Endothelial cell of umbilical vein (primary cell): ENCODE results near the gene PLXNA4. TPM values are rescaled to one million over a fixed set of nuclear protein-coding genes. Genes with fewer than 3 reads are reported as not detected.

ENCODE experiments used
- BruUV-seq: library from RNA; stranded (reverse); fragments of 400-500 nt; replicated peaks from 2 replicates; lab custom pipeline; 2021; lab: Mats Ljungman, UMichigan
- CTCF ChIA-PET: fragments of 300-600, 350-600 bp; sonication (Branson Sonifier 250); formaldehyde crosslinking; loops from one replicate; lab custom pipeline; 2021; ENCODE audit warnings: antibody characterized with exemption, inconsistent platforms; lab: Charles Lee
- POLR2A ChIA-PET: fragments of 300-600, 350-600 bp; sonication (Branson Sonifier 250); formaldehyde crosslinking; loops from one replicate; lab custom pipeline; 2021; ENCODE audit warnings: antibody characterized with exemption, inconsistent platforms; lab: Charles Lee
- DNase-seq: peaks from one replicate; pipeline ENCODE4 v3.0.0-alpha.2; 2011; ENCODE audit warnings: low read depth, low spot score
- FAIRE-seq: peaks from 2 replicates; lab custom pipeline; 2011; peaks lifted over from hg19 to GRCh38; lab: Jason Lieb, UNC
- H2AFZ ChIP-seq: 2 replicates; pipeline ENCODE4 v1.6.0; 2012; ENCODE audit warnings: low read depth, low read length, control low read depth, inconsistent platforms
- H3K27ac ChIP-seq: 2 replicates; pipeline ENCODE4 v1.5.1; 2011; ENCODE audit warnings: low read depth, mild to moderate bottlenecking, control low read depth, low read length, moderate library complexity; ENCODE audit not compliant: insufficient read depth
- H3K27me3 ChIP-seq, 2 experiments: 2 replicates each; pipeline versions ENCODE4 v1.6.0 to v1.6.1; 2011; ENCODE audit warnings: low read length in 2 of 2, mixed read lengths in 1 of 2; ENCODE audit not compliant: control insufficient read depth in 2 of 2, insufficient read depth in 2 of 2
- H3K36me3 ChIP-seq, 2 experiments: 2 replicates in 1 of 2; 3 replicates in 1 of 2; pipeline ENCODE4 v1.5.1; 2011; ENCODE audit warnings: low read length in 2 of 2, mild to moderate bottlenecking in 1 of 2, moderate library complexity in 1 of 2; ENCODE audit not compliant: control insufficient read depth in 2 of 2, insufficient read depth in 2 of 2; ENCODE audit errors: extremely low read depth in 1 of 2
- H3K4me1 ChIP-seq: 3 replicates; pipeline ENCODE4 v1.5.1; 2011; ENCODE audit warnings: mild to moderate bottlenecking, low read length; ENCODE audit not compliant: control insufficient read depth, insufficient read depth; ENCODE audit errors: extremely low read depth
- H3K4me2 ChIP-seq: 2 replicates; pipeline ENCODE4 v1.6.1; 2011; ENCODE audit warnings: low read length, control low read depth, mixed read lengths; ENCODE audit not compliant: insufficient read depth
- H3K4me3 ChIP-seq, 3 experiments: fragments of 200-600 bp in 1 of 3; sonication (generic), shearing (Covaris generic) in 1 of 3; replicated peaks in 1 of 3; 2 replicates each; pipeline ENCODE4 v1.5.1; 2011 to 2016; ENCODE audit warnings: control low read depth in 3 of 3, low read length in 3 of 3, mild to moderate bottlenecking in 2 of 3, inconsistent platforms in 1 of 3, low read depth in 1 of 3, moderate library complexity in 1 of 3; ENCODE audit not compliant: insufficient read depth in 1 of 3
- H3K79me2 ChIP-seq: 2 replicates; pipeline ENCODE4 v1.6.0; 2012; ENCODE audit warnings: low read length, inconsistent platforms; ENCODE audit not compliant: control insufficient read depth, insufficient read depth
- H3K9ac ChIP-seq: replicated peaks from 2 replicates; pipeline ENCODE3; 2011; ENCODE audit warnings: low read length, control low read depth; ENCODE audit not compliant: insufficient read depth; ENCODE audit errors: extremely low read depth
- H3K9me1 ChIP-seq: replicated peaks from 3 replicates; pipeline ENCODE4 v1.6.0; 2011; ENCODE audit warnings: mild to moderate bottlenecking, low read length; ENCODE audit not compliant: control insufficient read depth, insufficient read depth; ENCODE audit errors: extremely low read depth
- H3K9me3 ChIP-seq: replicated peaks from 2 replicates; pipeline ENCODE4 v1.5.1; 2012; ENCODE audit warnings: low read length, inconsistent platforms; ENCODE audit not compliant: control insufficient read depth, insufficient read depth
- H4K20me1 ChIP-seq: replicated peaks from 2 replicates; pipeline ENCODE3; 2011; ENCODE audit warnings: mild to moderate bottlenecking, low read length; ENCODE audit not compliant: control insufficient read depth, insufficient read depth; ENCODE audit errors: extremely low read depth
- EZH2 ChIP-seq: IDR thresholded peaks from 2 replicates; pipeline ENCODE4 v1.6.1; 2012; ENCODE audit warnings: borderline replicate concordance, low read depth, mild to moderate bottlenecking, moderate library complexity, low read length, inconsistent platforms; ENCODE audit not compliant: severe bottlenecking
- FOS ChIP-seq: IDR thresholded peaks from 2 replicates; pipeline ENCODE4 v1.6.1; 2011; ENCODE audit warnings: mild to moderate bottlenecking, low read length, moderate library complexity, borderline replicate concordance; ENCODE audit not compliant: insufficient read depth
- GATA2 ChIP-seq: IDR thresholded peaks from 2 replicates; pipeline ENCODE4 v1.7.0; 2011; ENCODE audit warnings: low read depth, mild to moderate bottlenecking, moderate library complexity, mixed read lengths, low read length; ENCODE audit not compliant: insufficient read length, insufficient read depth
- JUN ChIP-seq: IDR thresholded peaks from 2 replicates; pipeline ENCODE4 v1.6.1; 2011; ENCODE audit warnings: borderline replicate concordance, low read depth; ENCODE audit not compliant: insufficient read length, insufficient read depth
- MYC ChIP-seq: IDR thresholded peaks from one replicate; pipeline ENCODE4 v1.6.1; 2011; ENCODE audit warnings: mild to moderate bottlenecking, low read depth, low read length
- POLR2A ChIP-seq: IDR thresholded peaks from 2 replicates; pipeline ENCODE4 v1.6.1; 2012; ENCODE audit warnings: low read depth, mild to moderate bottlenecking, control low read depth, low read length
- POLR2AphosphoS5 ChIP-seq: IDR thresholded peaks from 2 replicates; pipeline ENCODE4 v1.6.1; 2012; ENCODE audit warnings: low read depth, mild to moderate bottlenecking, control low read depth, low read length, moderate library complexity; ENCODE audit not compliant: insufficient read depth
- dilution Hi-C: fragments of 300-500 bp; cut with MboI; formaldehyde crosslinking; loops from one replicate; pipeline ENCODE4 v1.15.0; 2019; ENCODE audit warnings: low sequenced_read_pairs; ENCODE audit not compliant: extremely low pct_ligation_motif_present
- intact Hi-C: fragments of 100-400 bp; cut with micrococcal nuclease; formaldehyde crosslinking; loops from one replicate; pipeline ENCODE4 v1.10.0; 2022
- polyA plus RNA-seq, 4 experiments: library from polyadenylated mRNA; depleted of rRNA in 3 of 4; stranded (reverse) in 3 of 4; unstranded in 1 of 4; fragments of >200 nt; gene quantifications; 2 replicates each; pipeline versions ENCODE4 v1.2.1 to v1.2.3, GENCODE V29; 2011 to 2012; ENCODE audit warnings: missing spikeins in 1 of 4
- total RNA-seq: library from RNA; stranded (reverse); gene quantifications from 2 replicates; pipeline ENCODE4 v1.2.3, GENCODE V29; 2021
- TF ChIP-seq, protein P1 (sequence below): IDR thresholded peaks from 2 replicates; pipeline ENCODE4 v1.6.1; 2011; ENCODE audit not compliant: insufficient read depth, insufficient read length
- TF ChIP-seq, protein P2 (sequence below), 2 donors: IDR thresholded peaks; 1 replicate in 1 of 2; 2 replicates in 1 of 2; pipeline ENCODE4 v1.5.1; 2011; ENCODE audit warnings: low read length in 2 of 2, mild to moderate bottlenecking in 2 of 2, moderate library complexity in 2 of 2, control low read depth in 1 of 2, inconsistent platforms in 1 of 2, low read depth in 1 of 2; ENCODE audit not compliant: insufficient read depth in 1 of 2; ENCODE audit errors: extremely low read depth in 1 of 2

The PLXNA4 gene
- total and polyA plus RNA-seq, 2 donors (not counting 3 experiments of a cell fraction or from before 2014, with no cell fraction given): 12.1 to 20.4 TPM

DNA sequence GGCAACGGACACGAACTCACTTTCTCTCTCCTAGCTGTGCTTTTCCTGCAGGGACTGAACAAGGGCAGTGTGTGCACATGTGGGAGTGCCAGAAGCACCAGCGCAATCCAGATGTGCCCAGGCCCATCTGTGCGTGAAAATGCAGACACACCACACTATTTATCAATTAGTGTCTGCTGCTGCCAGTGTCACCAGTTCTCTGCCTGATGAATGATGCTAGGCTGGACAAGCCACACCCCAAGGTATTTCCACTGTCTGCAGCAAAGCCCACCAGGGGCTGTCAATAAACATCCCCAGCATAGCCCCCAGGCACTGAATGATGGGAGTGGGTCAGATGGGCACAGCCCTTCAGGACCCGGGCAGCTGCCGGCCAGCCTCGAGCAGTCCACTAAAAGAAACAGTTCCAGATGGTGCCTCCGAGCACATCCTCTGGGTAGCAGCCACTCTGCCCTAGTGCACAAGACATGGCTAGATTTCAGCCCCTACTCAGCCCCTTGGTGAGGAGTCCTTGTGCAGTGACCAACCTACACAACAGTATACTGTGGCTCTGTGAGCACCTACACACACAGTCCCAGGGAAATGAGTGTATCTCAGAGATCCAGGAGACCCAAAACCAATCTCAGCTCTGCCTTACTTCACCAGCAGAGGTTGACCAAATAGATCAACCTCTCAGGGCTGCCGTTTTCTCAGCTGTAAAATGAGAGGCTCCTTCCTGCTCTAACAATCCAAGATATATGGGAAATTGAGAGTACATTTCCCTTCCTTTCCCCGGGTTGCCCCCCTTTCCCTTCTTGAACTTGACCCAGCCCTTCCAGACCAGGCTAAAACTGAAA is 314.7 kb downstream of the PLXNA4 start:
- H3K4me2 ChIP-seq: no peak overlapping the region
- POLR2A ChIA-PET: no interaction called here
- DNase-seq (no peak), FAIRE-seq (no peak)
- dilution Hi-C loops (no loop called here), intact Hi-C loops (no loop called here)
- H3K9me1 ChIP-seq: no peaks in the 10 kb centered on the region
- no peaks in the 10 kb centered on the region for H3K27me3 ChIP-seq
- CTCF ChIA-PET: no interaction called here
- H3K36me3 ChIP-seq: no peaks in the 10 kb centered on the region
- no peak overlapping the region for H3K9ac ChIP-seq
- H3K27ac ChIP-seq: no peak overlapping the region
- no peaks in the 10 kb centered on the region for H3K9me3 ChIP-seq
- H3K4me3 ChIP-seq: no peak overlapping the region
- TF ChIP-seq POLR2AphosphoS5 (no peak), GATA2 (no peak), JUN (no peak), FOS (no peak)
- H2AFZ ChIP-seq: no peak overlapping the region
- H3K79me2 ChIP-seq: no peaks in the 10 kb centered on the region
- H3K4me1 ChIP-seq: no peaks in the 10 kb centered on the region
- no TSS peak for BruUV-seq
- H4K20me1 ChIP-seq: no peaks in the 10 kb centered on the region

DNA sequence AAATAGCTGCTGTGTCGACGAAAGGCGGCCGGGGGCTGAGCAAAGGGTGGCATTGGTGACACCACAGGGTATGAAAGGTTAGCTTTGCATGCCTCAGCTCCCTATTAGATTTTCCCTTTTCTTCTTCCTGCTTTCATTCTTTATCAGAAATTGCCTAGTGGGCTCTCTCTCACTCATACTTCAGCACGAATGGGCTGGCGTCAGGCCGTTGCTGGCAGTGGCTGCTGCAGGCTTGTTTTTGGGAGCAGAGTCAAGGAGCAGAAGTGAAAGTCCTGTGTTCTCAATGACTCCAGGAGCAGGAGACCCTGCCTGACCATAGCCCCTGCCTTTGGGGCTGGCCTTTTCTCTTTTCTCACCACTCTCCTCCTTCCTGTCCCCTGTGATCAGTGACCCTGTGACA is 318.0 kb downstream of the PLXNA4 start:
- Histone ChIP-seq H3K9me1 (no peaks in the 10 kb centered on the region), H3K36me3 (no peaks in the 10 kb centered on the region), H3K79me2 (no peaks in the 10 kb centered on the region), H3K27ac (no peak overlapping the region), H3K9ac (no peak overlapping the region), H3K4me2 (no peak overlapping the region), H4K20me1 (no peaks in the 10 kb centered on the region), H3K27me3 (no peaks in the 10 kb centered on the region), H3K9me3 (no peaks in the 10 kb centered on the region), H2AFZ (no peak overlapping the region), H3K4me1 (peaks cover 11% of the 10 kb centered on the region), H3K4me3 (no peak overlapping the region)
- dilution Hi-C loops: no loop called here
- CTCF ChIA-PET: interaction anchor here (0.8 to 1.6 kb wide), 2 partner anchors 322 to 399 kb away, joined by 4 to 5 read pairs; no protein-coding TSS in a partner anchor
- intact Hi-C loops: loop anchor here (5.0 kb wide), 1 partner anchor 311 kb away; no protein-coding TSS in a partner anchor
- DNase-seq: no peak
- TF ChIP-seq POLR2AphosphoS5 (no peak), JUN (no peak), MYC (no peak), GATA2 (no peak), EZH2 (no peak), POLR2A (no peak), FOS (no peak)
- TF ChIP-seq, protein P1, sequence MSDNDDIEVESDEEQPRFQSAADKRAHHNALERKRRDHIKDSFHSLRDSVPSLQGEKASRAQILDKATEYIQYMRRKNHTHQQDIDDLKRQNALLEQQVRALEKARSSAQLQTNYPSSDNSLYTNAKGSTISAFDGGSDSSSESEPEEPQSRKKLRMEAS: no peak
- TF ChIP-seq, protein P2, sequence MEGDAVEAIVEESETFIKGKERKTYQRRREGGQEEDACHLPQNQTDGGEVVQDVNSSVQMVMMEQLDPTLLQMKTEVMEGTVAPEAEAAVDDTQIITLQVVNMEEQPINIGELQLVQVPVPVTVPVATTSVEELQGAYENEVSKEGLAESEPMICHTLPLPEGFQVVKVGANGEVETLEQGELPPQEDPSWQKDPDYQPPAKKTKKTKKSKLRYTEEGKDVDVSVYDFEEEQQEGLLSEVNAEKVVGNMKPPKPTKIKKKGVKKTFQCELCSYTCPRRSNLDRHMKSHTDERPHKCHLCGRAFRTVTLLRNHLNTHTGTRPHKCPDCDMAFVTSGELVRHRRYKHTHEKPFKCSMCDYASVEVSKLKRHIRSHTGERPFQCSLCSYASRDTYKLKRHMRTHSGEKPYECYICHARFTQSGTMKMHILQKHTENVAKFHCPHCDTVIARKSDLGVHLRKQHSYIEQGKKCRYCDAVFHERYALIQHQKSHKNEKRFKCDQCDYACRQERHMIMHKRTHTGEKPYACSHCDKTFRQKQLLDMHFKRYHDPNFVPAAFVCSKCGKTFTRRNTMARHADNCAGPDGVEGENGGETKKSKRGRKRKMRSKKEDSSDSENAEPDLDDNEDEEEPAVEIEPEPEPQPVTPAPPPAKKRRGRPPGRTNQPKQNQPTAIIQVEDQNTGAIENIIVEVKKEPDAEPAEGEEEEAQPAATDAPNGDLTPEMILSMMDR (IDR thresholded peaks at IDR 0.05; ENCODE audit: extremely low read depth in 1 of 2, insufficient read depth in 1 of 2, low read depth in 1 of 2, low read length in 2 of 2): no peak
- FAIRE-seq: no peak
- POLR2A ChIA-PET: no interaction called here
- BruUV-seq: no TSS peak
